GM12892 (cell line): Measurements from ENCODE around the gene HGS.

Experiments used
- POLR2A ChIP-seq: IDR thresholded peaks from 2 replicates; pipeline ENCODE4 v1.6.1; 2011; ENCODE audit warnings: low read depth, low read length, control low read depth
- TAF1 ChIP-seq: IDR thresholded peaks from 2 replicates; pipeline ENCODE4 v1.6.1; 2011; ENCODE audit warnings: low read depth, mild to moderate bottlenecking, control low read depth, low read length, borderline replicate concordance

DNA sequence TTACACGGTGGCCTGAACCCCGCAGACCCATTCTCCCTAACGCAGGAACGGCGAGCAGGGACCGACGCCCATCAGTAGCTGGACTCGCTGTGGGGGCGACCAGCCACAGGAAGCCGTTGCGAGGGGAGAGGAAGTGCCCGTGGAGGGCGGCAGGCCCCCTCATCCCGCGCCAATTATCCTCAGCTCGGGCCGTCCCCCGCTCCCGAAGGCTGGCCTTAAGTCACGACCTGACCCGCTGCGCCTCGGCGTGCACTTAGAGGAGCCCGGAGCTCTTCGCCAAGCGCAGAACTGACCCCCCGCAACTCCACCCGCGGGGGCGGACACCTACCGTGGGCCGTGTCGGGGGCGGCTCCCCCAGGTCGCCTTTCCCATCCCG, 615 bp upstream of the HGS start:
- TF ChIP-seq POLR2A (peak; percentile 25; the same call in 1 of the 2 replicates), TAF1 (no peak)
